GM23338 (cell line): ENCODE results near the gene ADAMTS17. TPM values are rescaled to one million over a fixed set of nuclear protein-coding genes. Genes with fewer than 3 reads are reported as not detected.

Experiments
- ATAC-seq: fragments of 200-7000 bp; cut with Tn5 transposase; 3 replicates; pipeline ENCODE4 v1.9.1; 2020
- DNase-seq: peaks from one replicate; pipeline ENCODE4 v3.0.0-alpha.2; 2015; ENCODE audit warnings: low spot score
- H2AFZ ChIP-seq: fragments of 200-600 bp; sonication (generic); 2 replicates; pipeline ENCODE4 v1.8.0; 2016; ENCODE audit warnings: antibody characterized with exemption, mild to moderate bottlenecking, moderate library complexity
- H3F3A ChIP-seq: fragments of 200-600 bp; sonication (generic); replicated peaks from 2 replicates; pipeline ENCODE4 v1.8.0; 2017; ENCODE audit warnings: antibody characterized with exemption, mixed run types, low read depth
- H3K27ac ChIP-seq: fragments of 200-600 bp; sonication (generic); 2 replicates; pipeline ENCODE4 v1.6.1; 2016; ENCODE audit warnings: low read depth
- H3K27me3 ChIP-seq: fragments of 200-600 bp; sonication (generic); 2 replicates; pipeline ENCODE4 v1.8.0; 2016; ENCODE audit warnings: mild to moderate bottlenecking, mixed run types, moderate library complexity; ENCODE audit not compliant: insufficient read depth
- H3K36me3 ChIP-seq: fragments of 200-600 bp; sonication (generic); 2 replicates; pipeline ENCODE4 v1.8.0; 2016; ENCODE audit warnings: mild to moderate bottlenecking; ENCODE audit not compliant: insufficient read depth
- H3K4me1 ChIP-seq: fragments of 200-600 bp; sonication (generic); 2 replicates; pipeline ENCODE4 v1.8.0; 2016; ENCODE audit warnings: mild to moderate bottlenecking, moderate library complexity; ENCODE audit not compliant: insufficient read depth
- H3K4me2 ChIP-seq: fragments of 200-600 bp; sonication (generic); 2 replicates; pipeline ENCODE4 v1.7.1; 2017; ENCODE audit warnings: mixed run types
- H3K4me3 ChIP-seq: fragments of 200-600 bp; sonication (generic); 2 replicates; pipeline ENCODE4 v1.6.1; 2016; ENCODE audit warnings: mixed run types
- H3K79me2 ChIP-seq: fragments of 200-600 bp; sonication (generic); replicated peaks from 2 replicates; pipeline ENCODE4 v1.8.0; 2017; ENCODE audit warnings: mild to moderate bottlenecking; ENCODE audit not compliant: insufficient read depth
- H3K9me2 ChIP-seq: fragments of 200-600 bp; sonication (generic); 2 replicates; pipeline ENCODE4 v1.8.0; 2017; ENCODE audit not compliant: insufficient read depth
- H4K20me1 ChIP-seq: fragments of 200-600 bp; sonication (generic); replicated peaks from 2 replicates; pipeline ENCODE4 v1.8.0; 2017; ENCODE audit warnings: mild to moderate bottlenecking; ENCODE audit not compliant: insufficient read depth
- H3K27ac Mint-ChIP-seq: 2 replicates; pipeline ENCODE4 v1.8.0; 2020; ENCODE audit warnings: inconsistent platforms, mild to moderate bottlenecking, moderate library complexity, mixed read lengths
- H3K27me3 Mint-ChIP-seq: 3 replicates; pipeline ENCODE4 v1.8.0; 2022; ENCODE audit warnings: low read depth, mild to moderate bottlenecking, moderate library complexity, mixed read lengths, inconsistent platforms; ENCODE audit not compliant: insufficient read depth, poor library complexity
- H3K36me3 Mint-ChIP-seq: 3 replicates; pipeline ENCODE4 v1.8.0; 2021; ENCODE audit warnings: low read depth, mild to moderate bottlenecking, inconsistent platforms, moderate library complexity, mixed read lengths
- H3K4me1 Mint-ChIP-seq: 3 replicates; pipeline ENCODE4 v1.8.0; 2020; ENCODE audit warnings: mild to moderate bottlenecking, inconsistent platforms, mixed read lengths
- H3K4me3 Mint-ChIP-seq: 3 replicates; pipeline ENCODE4 v1.8.0; 2021; ENCODE audit warnings: moderate library complexity, mild to moderate bottlenecking, inconsistent platforms, mixed read lengths
- H3K9me3 Mint-ChIP-seq: 3 replicates; pipeline ENCODE4 v1.8.0; 2020; ENCODE audit warnings: moderate library complexity, mild to moderate bottlenecking, inconsistent platforms, mixed read lengths
- CREB1 ChIP-seq: fragments of 250-450 bp; sonication (Bioruptor Pico); IDR thresholded peaks from 2 replicates; pipeline ENCODE4 v1.5.0; 2020; ENCODE audit warnings: low read depth, mild to moderate bottlenecking, moderate library complexity
- CTCF ChIP-seq, 2 experiments: fragments of 200-600 bp in 1 of 2; sonication (generic) in 1 of 2; conservative IDR thresholded peaks; 2 replicates each; pipeline versions ENCODE4 v1.5.1 to v1.6.1; 2016 to 2017; ENCODE audit warnings: antibody characterized with exemption in 2 of 2, low read depth in 2 of 2, mild to moderate bottlenecking in 2 of 2, moderate library complexity in 1 of 2
- ETS1 ChIP-seq: IDR thresholded peaks from 2 replicates; pipeline ENCODE4 v1.6.1; 2016; ENCODE audit warnings: antibody characterized with exemption
- EZH2 ChIP-seq: fragments of 200-600 bp; sonication (generic); IDR thresholded peaks from one replicate; pipeline ENCODE4 v1.8.0; 2017; ENCODE audit warnings: antibody characterized with exemption, mild to moderate bottlenecking, low read depth; ENCODE audit not compliant: unreplicated experiment
- EZH2phosphoT487 ChIP-seq: fragments of 200-600 bp; sonication (generic); IDR thresholded peaks from one replicate; pipeline ENCODE4 v1.8.1; 2018; ENCODE audit warnings: antibody characterized with exemption; ENCODE audit not compliant: unreplicated experiment
- JUNB ChIP-seq: IDR thresholded peaks from one replicate; pipeline ENCODE4 v1.6.1; 2016; ENCODE audit warnings: antibody characterized with exemption; ENCODE audit not compliant: unreplicated experiment
- NANOG ChIP-seq: IDR thresholded peaks from 2 replicates; pipeline ENCODE4 v1.6.1; 2016; ENCODE audit warnings: antibody characterized with exemption, borderline replicate concordance
- POLR2AphosphoS5 ChIP-seq: IDR thresholded peaks from 2 replicates; pipeline ENCODE4 v1.6.1; 2016; ENCODE audit warnings: antibody characterized with exemption, low read depth
- REST ChIP-seq: IDR thresholded peaks from one replicate; pipeline ENCODE4 v1.6.1; 2018; ENCODE audit warnings: antibody characterized with exemption; ENCODE audit not compliant: unreplicated experiment
- STAT1 ChIP-seq: IDR thresholded peaks from one replicate; pipeline ENCODE4 v1.6.1; 2016; ENCODE audit warnings: antibody characterized with exemption; ENCODE audit not compliant: unreplicated experiment
- ZNF114 ChIP-seq: fragments of 250-450 bp; sonication (Bioruptor Pico); IDR thresholded peaks from 2 replicates; pipeline ENCODE4 v1.5.0; 2020; ENCODE audit warnings: mild to moderate bottlenecking, moderate library complexity
- ZNF331 ChIP-seq: fragments of 250-450 bp; sonication (Bioruptor Pico); IDR thresholded peaks from 2 replicates; pipeline ENCODE4 v1.5.0; 2020; ENCODE audit warnings: low read depth, mild to moderate bottlenecking, moderate library complexity
- ZNF462 ChIP-seq: fragments of 250-450 bp; sonication (Bioruptor Pico); IDR thresholded peaks from 2 replicates; pipeline ENCODE4 v1.5.0; 2020; ENCODE audit warnings: mild to moderate bottlenecking, moderate library complexity
- polyA plus RNA-seq: library from polyadenylated mRNA; unstranded; fragments of >200 nt; fragmentation: Nextera tagmentation; extraction: Ambion mirVana; gene quantifications from 2 replicates; pipeline ENCODE4 v1.2.1, GENCODE V29; 2016
- total RNA-seq: library from RNA; depleted of rRNA; stranded (reverse); fragments of >200 nt; shearing (Covaris generic); gene quantifications from 2 replicates; pipeline ENCODE4 v1.2.3, GENCODE V29; 2014

The ADAMTS17 gene
- total and polyA plus RNA-seq, 2 experiments from 2014 or later, result 0.60 to 3.8 TPM

GRCh38 chr15:100308213-100308600 is 33.6 kb downstream of the ADAMTS17 start:
- Histone ChIP-seq H3K4me2 (no peak overlapping the region), H3K4me3 (no peak overlapping the region), H2AFZ (no peak overlapping the region), H3K36me3 (no peaks in the 10 kb centered on the region), H3K27me3 (no peaks in the 10 kb centered on the region), H3K9me2 (no peaks in the 10 kb centered on the region; the same call in 1 of the 2 replicates), H4K20me1 (no peaks in the 10 kb centered on the region), H3F3A (no peaks in the 10 kb centered on the region), H3K79me2 (no peaks in the 10 kb centered on the region), H3K4me1 (no peaks in the 10 kb centered on the region), H3K27ac (no peak overlapping the region)
- Mint-ChIP-seq H3K27ac (no peak overlapping the region), H3K4me1 (peaks cover 10% of the 10 kb centered on the region; the same call in 2 of the 3 replicates), H3K9me3 (peaks cover 6% of the 10 kb centered on the region), H3K4me3 (no peak overlapping the region), H3K36me3 (peaks cover 11% of the 10 kb centered on the region), H3K27me3 (peaks cover 7% of the 10 kb centered on the region)
- DNase-seq (no peak), ATAC-seq (no peak)
- TF ChIP-seq POLR2AphosphoS5 (no peak), CTCF (conservative IDR thresholded peaks at IDR 0.05; ENCODE audit: low read depth in 2 of 2) (no peak), JUNB (no peak), EZH2 (no peak), CREB1 (CRISPR knock-in tag) (no peak), STAT1 (no peak), EZH2phosphoT487 (no peak), NANOG (no peak), ZNF331 (CRISPR knock-in tag) (no peak), ETS1 (no peak), ZNF114 (CRISPR knock-in tag) (no peak), ZNF462 (CRISPR knock-in tag) (no peak), REST (no peak)
